Measurements from ENCODE around the gene KCNJ1.

- TF ChIP-seq ZNF274 (IDR thresholded peaks at IDR 0.05; ENCODE audit: low read depth, low read length) = no peak
- no peak for TF ChIP-seq YY1 (IDR thresholded peaks at IDR 0.05; ENCODE audit: insufficient read depth, insufficient read length)
- no peak for TF ChIP-seq SUZ12 (IDR thresholded peaks at IDR 0.05; ENCODE audit: extremely low read depth, insufficient read depth, insufficient read length)
These were observed 70.8 kb downstream of the KCNJ1 start for GRCh38 chr11:128796270-128796669.

Measured in NT2/D1 (cell line).